NCI-H1417 (cell line): ENCODE measurements around the gene TBC1D32.
A peak's percentile ranks its signal among the peaks of the same experiment; 100 is the strongest.
"Not testable (repeated sequence)": the region's sequence is repeated elsewhere in the genome, so short reads cannot be mapped to it uniquely, and the experiment has no call there.

Source experiments
- DNase-seq, 3 experiments: peaks; one replicate each; lab custom pipeline; 2025; lab: John Stamatoyannopoulos, UW

The TBC1D32 gene

GRCh38 chr6:121319603-121320002 lies 14.7 kb downstream of the TBC1D32 start:
- no peak for DNase-seq

GRCh38 chr6:121319112-121319553 lies 15.1 kb downstream of the TBC1D32 start:
- no peak for DNase-seq

GRCh38 chr6:121314381-121315112 lies 19.7 kb downstream of the TBC1D32 start:
- DNase-seq: no peak

GRCh38 chr6:121311814-121312213 lies 22.5 kb downstream of the TBC1D32 start:
- not testable (repeated sequence) for DNase-seq

- no peak for DNase-seq
Measured at GRCh38 chr6:121310495-121310894, 23.8 kb downstream of the TBC1D32 start.

- no peak for DNase-seq
Measured at GRCh38 chr6:121309768-121310469, 24.4 kb downstream of the TBC1D32 start.

- peak in 2 of 3 experiments; percentile 31 to 71 for DNase-seq
Measured at GRCh38 chr6:121305957-121306607, 28.2 kb downstream of the TBC1D32 start.

GRCh38 chr6:121302882-121303281 lies 31.4 kb downstream of the TBC1D32 start:
- no peak for DNase-seq

GRCh38 chr6:121301156-121301555 lies 33.1 kb downstream of the TBC1D32 start:
- DNase-seq: not testable (repeated sequence)

GRCh38 chr6:121297694-121298093 lies 36.6 kb downstream of the TBC1D32 start:
- no peak for DNase-seq

- DNase-seq: no peak
Measured at GRCh38 chr6:121285041-121285440, 49.2 kb downstream of the TBC1D32 start.

GRCh38 chr6:121274666-121275295 lies 59.5 kb downstream of the TBC1D32 start:
- DNase-seq: no peak

GRCh38 chr6:121263742-121264141 lies 70.5 kb downstream of the TBC1D32 start:
- DNase-seq: no peak

- DNase-seq: no peak
Measured at GRCh38 chr6:121260651-121261102, 73.6 kb downstream of the TBC1D32 start.

- no peak for DNase-seq
Measured at GRCh38 chr6:121247386-121247785, 86.9 kb downstream of the TBC1D32 start.

- no peak for DNase-seq
Measured at GRCh38 chr6:121242386-121242785, 91.9 kb downstream of the TBC1D32 start.

GRCh38 chr6:121237859-121238258 lies 96.4 kb downstream of the TBC1D32 start:
- no peak for DNase-seq

- DNase-seq: no peak
Measured at GRCh38 chr6:121236984-121237383, 97.3 kb downstream of the TBC1D32 start.

- no peak for DNase-seq
Measured at GRCh38 chr6:121235386-121235785, 98.9 kb downstream of the TBC1D32 start.

- DNase-seq: peak in 1 of 3 experiments; percentile 4
Measured at GRCh38 chr6:121223930-121224329, 110.3 kb downstream of the TBC1D32 start.

- no peak for DNase-seq
Measured at GRCh38 chr6:121223212-121223611, 111.1 kb downstream of the TBC1D32 start.

GRCh38 chr6:121222656-121223055 lies 111.6 kb downstream of the TBC1D32 start:
- no peak for DNase-seq
